ENCODE results near the gene USP6NL. TPM values are rescaled to one million over a fixed set of nuclear protein-coding genes. Genes with fewer than 3 reads are reported as not detected.

The USP6NL gene
- total RNA-seq, 4 donors from 2014 or later: 13.9 to 17.1 (median 15.8) TPM

DNA sequence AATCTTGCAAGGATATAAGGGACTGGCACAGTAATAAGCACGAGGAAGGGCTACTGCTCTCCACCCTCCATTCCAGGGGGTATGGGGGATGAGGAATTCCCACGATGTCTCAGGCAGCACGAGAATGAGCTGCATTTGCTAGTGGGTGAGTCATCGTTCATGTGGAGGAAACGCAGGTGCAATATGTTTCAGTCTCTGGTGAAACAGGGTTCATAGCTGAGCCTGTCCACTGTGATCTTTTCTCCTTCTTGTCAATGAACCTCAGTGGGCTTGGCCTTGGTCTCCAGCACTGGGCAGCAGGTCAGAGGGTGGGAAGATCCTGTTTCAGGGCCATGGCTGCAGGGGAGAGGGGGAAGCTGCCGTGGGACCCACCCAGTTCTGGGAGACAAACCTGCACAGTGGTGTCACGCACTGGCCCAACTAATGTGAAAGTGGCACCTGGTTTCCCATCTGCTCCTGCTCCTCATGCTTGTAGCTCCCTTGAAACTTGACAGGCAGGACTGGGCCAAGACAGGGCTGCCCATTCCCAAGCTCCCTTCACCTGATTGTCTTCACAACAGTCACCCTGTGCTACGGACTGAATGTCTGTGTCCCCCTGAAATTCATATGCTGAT lies 181.9 kb downstream of the USP6NL start:
- no peak for ATAC-seq (ENCODE audit: low FRiP score)
- DNase-seq (ENCODE audit: low spot score): no peak
- TF ChIP-seq, protein P1, sequence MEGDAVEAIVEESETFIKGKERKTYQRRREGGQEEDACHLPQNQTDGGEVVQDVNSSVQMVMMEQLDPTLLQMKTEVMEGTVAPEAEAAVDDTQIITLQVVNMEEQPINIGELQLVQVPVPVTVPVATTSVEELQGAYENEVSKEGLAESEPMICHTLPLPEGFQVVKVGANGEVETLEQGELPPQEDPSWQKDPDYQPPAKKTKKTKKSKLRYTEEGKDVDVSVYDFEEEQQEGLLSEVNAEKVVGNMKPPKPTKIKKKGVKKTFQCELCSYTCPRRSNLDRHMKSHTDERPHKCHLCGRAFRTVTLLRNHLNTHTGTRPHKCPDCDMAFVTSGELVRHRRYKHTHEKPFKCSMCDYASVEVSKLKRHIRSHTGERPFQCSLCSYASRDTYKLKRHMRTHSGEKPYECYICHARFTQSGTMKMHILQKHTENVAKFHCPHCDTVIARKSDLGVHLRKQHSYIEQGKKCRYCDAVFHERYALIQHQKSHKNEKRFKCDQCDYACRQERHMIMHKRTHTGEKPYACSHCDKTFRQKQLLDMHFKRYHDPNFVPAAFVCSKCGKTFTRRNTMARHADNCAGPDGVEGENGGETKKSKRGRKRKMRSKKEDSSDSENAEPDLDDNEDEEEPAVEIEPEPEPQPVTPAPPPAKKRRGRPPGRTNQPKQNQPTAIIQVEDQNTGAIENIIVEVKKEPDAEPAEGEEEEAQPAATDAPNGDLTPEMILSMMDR (IDR thresholded peaks at IDR 0.05): no peak

DNA sequence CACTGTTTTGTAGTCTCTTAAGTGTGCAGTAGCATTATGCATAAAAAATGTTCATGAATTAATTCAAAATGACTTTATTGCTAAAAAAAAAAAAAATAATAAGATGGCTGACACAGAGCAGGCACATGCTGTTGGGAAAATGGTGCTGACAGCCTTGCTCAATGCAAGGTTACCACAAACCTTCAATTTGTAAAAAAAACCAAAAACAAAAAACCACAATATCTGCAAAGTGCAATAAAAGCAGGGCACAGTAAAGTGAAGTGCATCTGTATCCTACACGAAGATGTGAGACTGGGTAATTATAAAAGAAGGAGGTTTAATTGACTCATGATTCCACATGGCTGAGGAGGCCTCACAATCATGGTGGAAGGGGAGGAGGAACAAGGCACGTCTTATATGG lies 185.8 kb downstream of the USP6NL start:
- DNase-seq (ENCODE audit: low spot score): no peak
- TF ChIP-seq, protein P1 (IDR thresholded peaks at IDR 0.05): no peak
- no peak for ATAC-seq (ENCODE audit: low FRiP score)

DNA sequence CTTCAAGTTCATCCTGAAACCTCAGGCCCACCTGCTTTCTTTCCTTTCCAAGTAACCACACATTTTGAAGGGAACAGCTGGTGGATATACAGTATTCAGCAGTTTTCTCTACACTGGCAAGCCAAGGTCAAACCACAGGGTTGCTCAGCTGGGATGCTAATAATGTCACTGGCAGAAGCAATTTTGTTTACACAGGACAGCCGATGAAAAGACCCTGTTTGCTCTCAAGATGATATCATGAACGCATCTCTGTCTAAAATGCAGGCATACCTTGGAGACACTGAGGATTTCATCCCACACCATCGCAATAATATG lies 186.2 kb downstream of the USP6NL start:
- TF ChIP-seq, protein P1 (IDR thresholded peaks at IDR 0.05): no peak
- ATAC-seq (ENCODE audit: low FRiP score): no peak
- DNase-seq (ENCODE audit: low spot score): no peak

DNA sequence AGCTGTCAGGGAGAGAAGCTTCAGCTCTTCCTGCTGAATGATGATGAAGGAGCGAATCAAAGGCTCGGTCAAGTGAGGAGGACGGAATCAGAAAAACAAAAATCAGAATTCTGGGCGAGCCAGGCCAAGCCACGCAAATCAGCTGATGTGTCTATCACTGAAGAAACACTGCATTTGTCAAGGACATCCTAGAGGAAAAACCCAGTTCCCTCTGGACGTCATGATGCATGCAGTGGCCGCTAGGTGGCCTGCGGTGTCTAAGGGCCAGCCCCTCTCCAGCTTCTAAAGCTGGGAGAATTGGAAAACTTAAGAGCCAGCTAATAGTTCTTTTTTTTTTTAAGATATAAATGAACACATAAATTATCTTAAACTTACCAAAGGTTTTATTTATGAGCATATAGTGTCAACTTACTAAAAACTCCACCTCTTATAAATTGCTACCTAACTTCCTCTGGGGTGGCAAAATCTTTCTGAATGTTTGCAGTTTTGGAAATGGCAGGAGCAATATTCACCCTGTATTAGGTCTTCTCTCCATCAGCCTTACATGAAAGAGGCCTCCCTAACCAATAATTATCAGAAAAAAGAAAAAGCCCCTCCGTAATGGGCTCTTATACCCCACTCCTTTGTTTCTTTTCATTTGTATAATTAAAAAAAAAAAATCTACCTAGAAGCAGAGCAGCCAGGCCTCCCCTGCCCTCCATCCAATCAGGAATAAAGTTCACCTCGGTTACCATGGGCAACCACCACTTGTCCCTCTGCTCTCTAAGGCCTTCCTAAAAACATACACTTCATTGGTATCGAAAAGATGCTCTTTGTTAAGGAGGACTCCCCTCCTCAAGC lies 186.8 kb downstream of the USP6NL start:
- ATAC-seq (ENCODE audit: low FRiP score) (no peak), DNase-seq (ENCODE audit: low spot score) (no peak)
- TF ChIP-seq, protein P1 (IDR thresholded peaks at IDR 0.05): peak in 1 of 3 donors; percentile 45

DNA sequence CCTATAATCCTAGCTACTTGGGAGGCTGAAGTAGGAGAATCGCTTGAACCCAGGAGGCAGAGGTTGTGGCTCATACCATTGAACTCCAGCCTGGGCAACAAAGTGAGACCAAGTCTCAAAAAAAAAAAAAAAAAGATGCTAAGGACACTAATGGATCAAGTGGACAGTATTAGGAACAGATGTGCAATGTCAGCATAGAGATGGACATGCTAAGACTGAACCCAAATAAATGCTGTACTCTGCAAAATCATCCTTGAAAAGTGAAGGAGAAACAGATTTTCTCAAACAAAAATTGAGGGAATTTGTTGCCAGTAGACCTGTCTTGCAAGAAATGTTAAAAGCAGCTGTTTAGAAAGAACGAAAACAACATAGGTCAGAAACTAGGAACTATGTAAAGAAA lies 194.5 kb downstream of the USP6NL start:
- DNase-seq (ENCODE audit: low spot score): no peak
- ATAC-seq (ENCODE audit: low FRiP score): no peak
- TF ChIP-seq, protein P1 (IDR thresholded peaks at IDR 0.05): no peak

DNA sequence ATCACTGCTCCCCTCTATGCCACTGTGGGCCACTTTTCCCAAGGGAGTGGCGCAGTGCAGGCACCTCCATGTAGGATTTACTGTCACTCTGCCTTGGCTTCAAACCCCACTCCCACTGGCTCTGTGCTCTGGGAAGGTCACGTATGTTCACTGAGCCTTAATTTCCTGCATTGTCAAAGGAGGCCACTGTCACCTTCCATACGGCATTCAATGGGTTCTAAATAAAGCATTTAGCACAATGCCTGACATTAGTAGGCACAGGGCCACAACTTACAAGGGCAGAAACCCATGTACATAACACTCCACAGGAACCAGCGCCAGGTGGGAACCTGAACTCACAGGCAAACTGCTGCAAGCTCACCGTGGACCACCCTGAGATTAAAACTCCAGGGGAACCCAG lies 196.4 kb downstream of the USP6NL start:
- TF ChIP-seq, protein P1 (IDR thresholded peaks at IDR 0.05): no peak
- ATAC-seq (ENCODE audit: low FRiP score) (no peak), DNase-seq (ENCODE audit: low spot score) (no peak)

All from omental fat pad (tissue), 4 donors.